EH (cell line): ENCODE results near the gene TNFSF4.
"Not testable (repeated sequence)": the region's sequence is repeated elsewhere in the genome, so short reads cannot be mapped to it uniquely, and the experiment has no call there.

Experiments
- DNase-seq: peaks from one replicate; pipeline ENCODE4 v3.0.0-alpha.2; 2015; ENCODE audit warnings: low read depth

The TNFSF4 gene

GRCh38 chr1:173163222-173163621, 43.9 kb downstream of the TNFSF4 start:
- no peak for DNase-seq

- no peak for DNase-seq
These were observed 44.5 kb downstream of the TNFSF4 start for GRCh38 chr1:173162601-173163000.

- DNase-seq = peak; percentile 81
These were observed 45.5 kb downstream of the TNFSF4 start for GRCh38 chr1:173161510-173162221.

GRCh38 chr1:173153964-173154363, 53.2 kb downstream of the TNFSF4 start:
- not testable (repeated sequence) for DNase-seq

- DNase-seq = no peak
These were observed 53.6 kb downstream of the TNFSF4 start for GRCh38 chr1:173153503-173153902.

GRCh38 chr1:173152598-173152997, 54.5 kb downstream of the TNFSF4 start:
- DNase-seq = no peak

- DNase-seq = no peak
These were observed 56.3 kb downstream of the TNFSF4 start for GRCh38 chr1:173150795-173151194.

- DNase-seq = peak; percentile 62
These were observed 57.2 kb downstream of the TNFSF4 start for GRCh38 chr1:173149887-173150286.

GRCh38 chr1:173148971-173149370, 58.2 kb downstream of the TNFSF4 start:
- no peak for DNase-seq

GRCh38 chr1:173148545-173148944, 58.6 kb downstream of the TNFSF4 start:
- DNase-seq = no peak

GRCh38 chr1:173140733-173141132, 66.4 kb downstream of the TNFSF4 start:
- DNase-seq = no peak

- no peak for DNase-seq
These were observed 67.4 kb downstream of the TNFSF4 start for GRCh38 chr1:173139706-173140105.

GRCh38 chr1:173137107-173137706, 69.9 kb downstream of the TNFSF4 start:
- DNase-seq = peak; percentile 53

GRCh38 chr1:173134800-173135199, 72.3 kb downstream of the TNFSF4 start:
- DNase-seq = peak; percentile 34

- peak; percentile 63 for DNase-seq
These were observed 73.1 kb downstream of the TNFSF4 start for GRCh38 chr1:173134029-173134428.
